ENCODE results near the gene ZNF511.

ZNF511 gene

DNA sequence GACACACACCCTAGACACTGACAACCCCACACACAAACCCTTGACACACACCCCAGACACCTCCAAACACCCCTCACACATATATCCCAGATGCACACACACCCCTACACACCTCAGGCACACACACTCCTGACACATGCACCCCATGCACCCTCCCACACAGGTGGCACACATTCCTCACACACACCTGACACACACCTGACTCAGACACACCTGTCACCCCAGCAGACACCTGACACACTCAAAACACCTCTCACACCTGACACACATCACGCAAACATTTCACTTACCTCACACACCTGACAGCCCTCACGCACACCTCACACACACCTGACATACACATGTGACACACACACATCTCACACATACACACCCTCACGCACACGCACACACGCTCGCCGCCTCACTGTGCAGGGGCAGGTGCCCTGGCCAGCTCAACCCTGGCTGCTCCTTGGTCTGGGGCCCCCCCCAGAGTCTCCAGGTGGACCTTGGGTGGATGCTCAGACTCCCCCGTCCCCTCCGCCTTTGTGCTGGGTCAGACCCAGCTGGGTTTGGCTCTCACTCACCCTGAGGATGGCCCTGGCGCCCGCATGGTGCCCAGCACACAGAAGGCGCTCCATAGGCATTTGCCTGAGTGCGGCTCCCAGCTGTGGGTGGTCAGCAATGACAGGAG lies 31.1 kb downstream of the ZNF511 start:
- Histone ChIP-seq H3K4me3 (ENCODE audit: low read depth, low read length) (peak overlapping the region; percentile 10), H2AK5ac (ENCODE audit: low read length) (no peak overlapping the region), H4K91ac (ENCODE audit: low read depth, low read length) (no peak overlapping the region), H3K36me3 (ENCODE audit: control insufficient read depth in 1 of 2, insufficient read depth in 2 of 2, low read length in 2 of 2) (no peaks in the 10 kb centered on the region), H3K14ac (ENCODE audit: low read length) (no peak overlapping the region), H2BK120ac (ENCODE audit: insufficient read depth, low read length, poor library complexity) (no peak overlapping the region), H3K18ac (ENCODE audit: low read length) (no peak overlapping the region), H3K4me1 (ENCODE audit: control insufficient read depth in 1 of 2, insufficient read depth in 2 of 2, low read length in 2 of 2) (peaks cover 4 to 8% of the 10 kb centered on the region in 2 experiments), H3K4ac (ENCODE audit: low read depth, low read length) (no peak overlapping the region), H3K27ac (ENCODE audit: low read depth, low read length) (no peak overlapping the region), H3K27me3 (ENCODE audit: insufficient read depth, low read length) (peaks cover 29% of the 10 kb centered on the region), H2AFZ (ENCODE audit: insufficient read depth, low read length, poor library complexity) (no peak overlapping the region), H2BK12ac (ENCODE audit: low read length) (no peak overlapping the region), H3K4me2 (ENCODE audit: low read length) (no peak overlapping the region), H3K9ac (ENCODE audit: low read length) (no peak overlapping the region), H3K79me1 (ENCODE audit: low read length) (no peaks in the 10 kb centered on the region), H4K8ac (ENCODE audit: low read depth, low read length) (no peak overlapping the region), H4K12ac (ENCODE audit: low read depth, low read length) (no peak overlapping the region), H2BK5ac (ENCODE audit: low read depth, low read length, poor library complexity) (no peak overlapping the region), H3K9me3 (ENCODE audit: insufficient read depth, low read depth, low read length) (peaks cover 34% of the 10 kb centered on the region), H3K79me2 (ENCODE audit: control insufficient read depth, insufficient read depth, low read length, poor library complexity) (no peaks in the 10 kb centered on the region), H3K23ac (ENCODE audit: low read length) (no peak overlapping the region)
- DNase-seq, result peak in 1 of 2 donors; percentile 46
- WGBS (ENCODE audit: extremely low coverage, insufficient coverage, insufficient read length), result 100% methylated on average over 5 of the region's 13 CpGs

GRCh38 chr10:133341983-133342382 lies 33.3 kb downstream of the ZNF511 start:
- Histone ChIP-seq H4K91ac (ENCODE audit: low read depth, low read length) (no peak overlapping the region), H2BK12ac (ENCODE audit: low read length) (no peak overlapping the region), H3K4ac (ENCODE audit: low read depth, low read length) (no peak overlapping the region), H4K8ac (ENCODE audit: low read depth, low read length) (no peak overlapping the region), H3K36me3 (ENCODE audit: control insufficient read depth in 1 of 2, insufficient read depth in 2 of 2, low read length in 2 of 2) (no peaks in the 10 kb centered on the region), H3K14ac (ENCODE audit: low read length) (no peak overlapping the region), H3K9me3 (ENCODE audit: insufficient read depth, low read depth, low read length) (peaks cover 23% of the 10 kb centered on the region), H2AK5ac (ENCODE audit: low read length) (no peak overlapping the region), H2AFZ (ENCODE audit: insufficient read depth, low read length, poor library complexity) (no peak overlapping the region), H3K79me1 (ENCODE audit: low read length) (no peaks in the 10 kb centered on the region), H2BK5ac (ENCODE audit: low read depth, low read length, poor library complexity) (no peak overlapping the region), H2BK120ac (ENCODE audit: insufficient read depth, low read length, poor library complexity) (no peak overlapping the region), H3K4me1 (ENCODE audit: control insufficient read depth in 1 of 2, insufficient read depth in 2 of 2, low read length in 2 of 2) (peaks cover 4 to 5% of the 10 kb centered on the region in 2 experiments), H3K79me2 (ENCODE audit: control insufficient read depth, insufficient read depth, low read length, poor library complexity) (no peaks in the 10 kb centered on the region), H3K27ac (ENCODE audit: low read depth, low read length) (no peak overlapping the region), H3K27me3 (ENCODE audit: insufficient read depth, low read length) (peaks cover 8% of the 10 kb centered on the region), H3K9ac (ENCODE audit: low read length) (no peak overlapping the region), H3K4me2 (ENCODE audit: low read length) (no peak overlapping the region), H3K4me3 (ENCODE audit: low read depth, low read length) (no peak overlapping the region), H4K12ac (ENCODE audit: low read depth, low read length) (no peak overlapping the region), H3K23ac (ENCODE audit: low read length) (no peak overlapping the region), H3K18ac (ENCODE audit: low read length) (no peak overlapping the region)
- WGBS (ENCODE audit: extremely low coverage, insufficient coverage, insufficient read length), result no CpG with 5 or more reads among the region's 4 CpGs
- DNase-seq, result no peak

DNA sequence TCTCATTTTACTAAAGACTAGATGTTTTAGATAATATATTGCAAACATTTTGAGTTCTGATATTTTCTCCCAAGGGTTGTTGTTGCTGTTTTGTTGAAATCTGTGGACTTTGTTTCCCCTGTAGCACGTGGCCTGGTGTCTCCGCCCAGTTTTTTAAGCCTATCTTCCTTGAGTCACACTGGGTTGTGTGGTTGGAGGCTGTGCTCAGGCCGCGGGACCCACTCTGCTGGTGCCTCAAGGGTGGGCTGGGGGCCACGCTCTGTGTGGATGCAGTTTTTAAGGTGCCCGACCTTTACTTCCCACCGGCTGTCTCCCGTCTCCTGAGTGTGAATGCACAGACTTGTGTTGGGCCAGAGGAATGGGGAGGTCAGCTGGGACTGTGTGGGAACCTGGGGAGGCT lies 34.2 kb downstream of the ZNF511 start:
- Histone ChIP-seq H4K91ac (ENCODE audit: low read depth, low read length) (no peak overlapping the region), H3K27me3 (ENCODE audit: insufficient read depth, low read length) (no peaks in the 10 kb centered on the region), H3K9ac (ENCODE audit: low read length) (no peak overlapping the region), H3K4me2 (ENCODE audit: low read length) (no peak overlapping the region), H2AFZ (ENCODE audit: insufficient read depth, low read length, poor library complexity) (no peak overlapping the region), H2BK12ac (ENCODE audit: low read length) (no peak overlapping the region), H3K36me3 (ENCODE audit: control insufficient read depth in 1 of 2, insufficient read depth in 2 of 2, low read length in 2 of 2) (no peaks in the 10 kb centered on the region), H2AK5ac (ENCODE audit: low read length) (no peak overlapping the region), H3K9me3 (ENCODE audit: insufficient read depth, low read depth, low read length) (peaks cover 16% of the 10 kb centered on the region), H3K79me2 (ENCODE audit: control insufficient read depth, insufficient read depth, low read length, poor library complexity) (no peaks in the 10 kb centered on the region), H3K14ac (ENCODE audit: low read length) (no peak overlapping the region), H4K12ac (ENCODE audit: low read depth, low read length) (no peak overlapping the region), H4K8ac (ENCODE audit: low read depth, low read length) (peak overlapping the region; percentile 13), H3K4me3 (ENCODE audit: low read depth, low read length) (no peak overlapping the region), H3K4me1 (ENCODE audit: control insufficient read depth in 1 of 2, insufficient read depth in 2 of 2, low read length in 2 of 2) (peaks cover 4 to 5% of the 10 kb centered on the region in 2 experiments), H2BK5ac (ENCODE audit: low read depth, low read length, poor library complexity) (no peak overlapping the region), H2BK120ac (ENCODE audit: insufficient read depth, low read length, poor library complexity) (no peak overlapping the region), H3K18ac (ENCODE audit: low read length) (no peak overlapping the region), H3K4ac (ENCODE audit: low read depth, low read length) (no peak overlapping the region), H3K79me1 (ENCODE audit: low read length) (no peaks in the 10 kb centered on the region), H3K27ac (ENCODE audit: low read depth, low read length) (no peak overlapping the region), H3K23ac (ENCODE audit: low read length) (no peak overlapping the region)
- no peak for DNase-seq
- no CpG with 5 or more reads among the region's 8 CpGs for WGBS (ENCODE audit: extremely low coverage, insufficient coverage, insufficient read length)

- WGBS (ENCODE audit: extremely low coverage, insufficient coverage, insufficient read length), result no CpG with 5 or more reads among the region's 9 CpGs
- Histone ChIP-seq H3K4me3 (ENCODE audit: low read depth, low read length) (no peak overlapping the region), H3K18ac (ENCODE audit: low read length) (no peak overlapping the region), H3K4ac (ENCODE audit: low read depth, low read length) (no peak overlapping the region), H3K79me1 (ENCODE audit: low read length) (no peaks in the 10 kb centered on the region), H4K12ac (ENCODE audit: low read depth, low read length) (no peak overlapping the region), H3K4me2 (ENCODE audit: low read length) (no peak overlapping the region), H3K23ac (ENCODE audit: low read length) (no peak overlapping the region), H2AFZ (ENCODE audit: insufficient read depth, low read length, poor library complexity) (no peak overlapping the region), H3K27me3 (ENCODE audit: insufficient read depth, low read length) (no peaks in the 10 kb centered on the region), H2BK120ac (ENCODE audit: insufficient read depth, low read length, poor library complexity) (no peak overlapping the region), H4K8ac (ENCODE audit: low read depth, low read length) (peak overlapping the region; percentile 13), H3K9ac (ENCODE audit: low read length) (no peak overlapping the region), H4K91ac (ENCODE audit: low read depth, low read length) (no peak overlapping the region), H3K4me1 (ENCODE audit: control insufficient read depth in 1 of 2, insufficient read depth in 2 of 2, low read length in 2 of 2) (peaks cover 5 to 7% of the 10 kb centered on the region in 2 experiments), H3K36me3 (ENCODE audit: control insufficient read depth in 1 of 2, insufficient read depth in 2 of 2, low read length in 2 of 2) (no peaks in the 10 kb centered on the region), H3K79me2 (ENCODE audit: control insufficient read depth, insufficient read depth, low read length, poor library complexity) (no peaks in the 10 kb centered on the region), H2BK12ac (ENCODE audit: low read length) (no peak overlapping the region), H3K9me3 (ENCODE audit: insufficient read depth, low read depth, low read length) (peaks cover 10% of the 10 kb centered on the region), H3K14ac (ENCODE audit: low read length) (no peak overlapping the region), H2BK5ac (ENCODE audit: low read depth, low read length, poor library complexity) (no peak overlapping the region), H3K27ac (ENCODE audit: low read depth, low read length) (no peak overlapping the region), H2AK5ac (ENCODE audit: low read length) (no peak overlapping the region)
- DNase-seq, result no peak
Measured at GRCh38 chr10:133343558-133343957, 34.8 kb downstream of the ZNF511 start.

Data from trophoblast cell (in vitro differentiated cells and primary cell).